ENCODE data around the gene PTGS1.
"Not testable (repeated sequence)": the region's sequence is repeated elsewhere in the genome, so short reads cannot be mapped to it uniquely, and the experiment has no call there.

Gene PTGS1

DNA sequence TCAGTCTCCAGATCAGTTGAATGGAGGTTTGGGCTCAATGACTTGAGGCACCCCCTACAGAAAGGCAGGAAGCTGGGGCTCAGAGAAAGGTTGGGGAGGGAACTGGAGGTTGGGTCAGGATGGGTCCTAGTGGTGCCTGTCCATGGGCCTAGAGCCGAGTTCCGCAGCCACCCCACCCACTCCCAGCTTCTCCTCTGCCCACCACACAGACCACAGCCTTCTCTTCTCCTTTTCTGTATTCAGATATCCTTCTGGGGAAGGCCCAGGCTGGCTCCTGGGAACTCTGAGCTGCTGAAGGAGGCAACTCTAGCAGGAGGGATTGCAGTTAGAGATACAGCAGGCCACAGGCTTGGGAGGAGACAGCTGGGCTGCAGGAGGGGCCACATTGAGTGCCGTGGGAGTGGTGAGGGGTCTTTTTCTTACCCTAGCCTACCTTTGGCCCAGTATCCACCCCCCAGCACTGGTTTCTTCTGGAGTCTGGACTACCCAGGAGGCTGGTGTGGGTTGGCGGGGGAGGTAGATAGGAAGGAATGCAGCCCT is 15.4 kb upstream of the PTGS1 start:
- no peak for DNase-seq (ENCODE audit: low spot score)
- Mint-ChIP-seq H3K9me3 (no peaks in the 10 kb centered on the region), H3K27ac (no peak overlapping the region), H3K27me3 (ENCODE audit: low read depth) (peaks cover 2% of the 10 kb centered on the region), H3K36me3 (ENCODE audit: low read depth) (no peaks in the 10 kb centered on the region), H3K4me1 (ENCODE audit: low read depth) (no peaks in the 10 kb centered on the region), H3K4me3 (no peak overlapping the region)

DNA sequence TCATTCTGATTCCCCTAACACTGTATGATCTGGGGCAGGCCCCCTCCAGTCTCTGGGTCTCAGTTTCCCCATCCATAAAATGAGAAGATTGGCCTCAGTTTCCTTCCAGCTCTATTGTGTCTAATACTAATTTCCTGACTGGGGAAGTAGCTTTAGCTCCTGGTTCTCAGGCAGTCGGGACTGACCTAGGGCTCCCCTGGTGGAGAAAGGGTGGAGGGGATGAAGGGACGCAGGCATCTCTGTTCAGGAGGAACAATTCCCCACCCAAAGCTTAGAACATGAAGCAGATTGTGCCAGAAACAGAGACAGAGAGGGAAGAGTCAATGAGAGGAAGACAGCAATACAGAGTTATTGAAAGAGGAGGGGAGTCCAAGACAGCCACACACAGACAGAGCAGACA is 14.2 kb upstream of the PTGS1 start:
- Mint-ChIP-seq H3K27ac (no peak overlapping the region), H3K9me3 (no peaks in the 10 kb centered on the region), H3K4me1 (ENCODE audit: low read depth) (no peaks in the 10 kb centered on the region)

DNA sequence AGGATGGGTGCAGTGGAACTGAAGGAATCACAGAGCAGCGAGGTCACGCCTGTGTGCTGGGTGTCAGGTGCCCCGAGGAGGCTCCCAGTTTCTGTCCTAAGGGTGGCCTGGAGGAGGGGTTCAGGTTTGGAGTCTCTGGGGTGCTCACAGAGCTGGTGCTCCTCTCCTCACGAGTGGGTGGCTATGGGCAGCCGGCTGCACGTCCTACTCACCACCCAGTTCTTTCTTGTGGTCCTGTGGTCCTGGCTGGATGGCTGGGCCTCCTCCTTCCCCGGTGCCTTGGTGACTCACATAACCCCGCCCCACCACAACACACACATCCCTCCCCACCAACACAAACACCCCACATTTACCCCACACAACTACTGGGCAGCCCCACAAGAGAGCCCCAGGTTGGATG is 9.9 kb upstream of the PTGS1 start:
- no peaks in the 10 kb centered on the region for H3K36me3 Mint-ChIP-seq (ENCODE audit: low read depth)
- H3K4me3 Mint-ChIP-seq: no peak overlapping the region
- H3K4me1 Mint-ChIP-seq (ENCODE audit: low read depth): no peaks in the 10 kb centered on the region
- H3K9me3 Mint-ChIP-seq: no peaks in the 10 kb centered on the region
- no peak overlapping the region for H3K27ac Mint-ChIP-seq
- peaks cover 5% of the 10 kb centered on the region for H3K27me3 Mint-ChIP-seq (ENCODE audit: low read depth)
- no peak for DNase-seq (ENCODE audit: low spot score)

More for the DNA sequence above, 14.2 kb upstream of the PTGS1 start:
- Mint-ChIP-seq H3K36me3 (ENCODE audit: low read depth) (no peaks in the 10 kb centered on the region), H3K4me3 (no peak overlapping the region), H3K27me3 (ENCODE audit: low read depth) (peaks cover 5% of the 10 kb centered on the region)
- no peak for DNase-seq (ENCODE audit: low spot score)

DNA sequence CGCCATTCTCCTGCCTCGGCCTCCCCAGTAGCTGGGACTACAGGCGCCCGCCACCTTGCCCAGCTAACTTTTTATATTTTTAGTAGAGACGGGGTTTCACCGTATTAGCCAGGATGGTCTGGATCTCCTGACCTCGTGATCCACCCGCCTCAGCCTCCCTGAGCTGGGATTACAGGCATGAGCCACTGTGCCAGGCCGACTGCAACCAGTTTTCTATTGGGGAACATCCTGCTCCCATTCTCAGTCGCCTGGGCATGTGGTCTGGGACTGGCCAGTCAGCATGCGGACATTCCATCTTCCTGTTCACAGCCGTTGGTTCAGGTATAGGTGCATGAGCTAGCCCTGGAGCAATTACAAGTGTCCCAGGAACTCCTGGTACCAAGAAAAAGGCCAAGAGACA is 7.7 kb upstream of the PTGS1 start:
- not testable (repeated sequence) for DNase-seq (ENCODE audit: low spot score); H3K27ac Mint-ChIP-seq; H3K9me3 Mint-ChIP-seq; H3K36me3 Mint-ChIP-seq (ENCODE audit: low read depth); H3K4me1 Mint-ChIP-seq (ENCODE audit: low read depth); H3K4me3 Mint-ChIP-seq; H3K27me3 Mint-ChIP-seq (ENCODE audit: low read depth)

DNA sequence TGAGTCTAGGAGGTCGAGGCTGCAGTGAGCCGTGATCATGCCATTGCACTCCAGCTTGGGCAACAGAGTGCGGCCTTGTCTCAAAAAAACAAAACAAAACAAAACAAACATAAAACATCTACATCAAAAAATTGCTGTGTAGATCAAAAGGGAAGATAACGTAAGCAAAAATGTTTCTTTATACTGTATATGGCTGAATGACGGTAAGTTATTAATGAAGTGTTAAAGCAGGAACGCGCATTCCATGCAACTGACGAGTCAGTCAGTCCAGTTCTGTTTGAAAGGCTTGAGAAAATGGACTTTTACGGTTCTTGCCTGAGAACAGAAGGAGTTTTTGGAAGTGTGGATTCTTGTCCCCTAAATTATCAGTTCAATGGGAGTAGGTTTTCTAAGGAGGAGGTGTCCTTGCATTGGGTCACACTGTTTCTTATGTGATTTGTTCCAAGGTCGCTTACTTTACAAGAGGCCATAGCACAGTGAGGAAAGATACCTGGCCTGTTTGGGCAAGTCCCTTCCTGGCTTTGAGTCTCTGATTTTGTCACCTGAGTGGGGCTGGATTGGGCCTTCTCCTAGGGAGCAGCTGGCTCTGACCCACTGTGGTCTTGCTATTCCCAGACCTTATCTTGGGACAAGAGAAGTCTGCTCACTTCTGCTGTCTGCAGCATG is 6.6 kb upstream of the PTGS1 start:
- H3K27ac Mint-ChIP-seq: no peak overlapping the region
- H3K4me3 Mint-ChIP-seq: no peak overlapping the region
- no peak for DNase-seq (ENCODE audit: low spot score)
- no peaks in the 10 kb centered on the region for H3K36me3 Mint-ChIP-seq (ENCODE audit: low read depth)
- H3K9me3 Mint-ChIP-seq: no peaks in the 10 kb centered on the region
- no peaks in the 10 kb centered on the region for H3K4me1 Mint-ChIP-seq (ENCODE audit: low read depth)
- peaks cover 8% of the 10 kb centered on the region for H3K27me3 Mint-ChIP-seq (ENCODE audit: low read depth)

DNA sequence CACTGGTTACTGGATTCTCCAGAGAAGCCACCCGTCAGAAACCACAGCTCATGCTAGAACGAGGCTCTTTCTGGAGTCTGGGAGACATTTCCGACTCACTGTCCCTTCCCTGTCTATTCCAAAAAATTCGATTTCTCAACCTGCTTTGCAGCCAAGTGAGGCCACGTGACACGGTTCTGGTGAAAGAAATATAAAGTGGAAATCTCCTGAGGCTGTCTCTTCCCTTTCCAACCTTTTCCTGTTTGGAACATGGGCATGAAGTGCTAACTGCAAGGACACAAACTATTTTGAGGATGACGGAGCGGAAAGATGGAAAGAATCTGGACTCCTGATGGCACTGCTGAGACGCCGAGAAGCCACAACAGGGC is 6.1 kb upstream of the PTGS1 start:
- no peaks in the 10 kb centered on the region for H3K9me3 Mint-ChIP-seq
- no peak for DNase-seq (ENCODE audit: low spot score)
- peaks cover 7% of the 10 kb centered on the region for H3K27me3 Mint-ChIP-seq (ENCODE audit: low read depth)
- H3K4me1 Mint-ChIP-seq (ENCODE audit: low read depth): no peaks in the 10 kb centered on the region
- H3K27ac Mint-ChIP-seq: no peak overlapping the region
- no peaks in the 10 kb centered on the region for H3K36me3 Mint-ChIP-seq (ENCODE audit: low read depth)
- no peak overlapping the region for H3K4me3 Mint-ChIP-seq

DNA sequence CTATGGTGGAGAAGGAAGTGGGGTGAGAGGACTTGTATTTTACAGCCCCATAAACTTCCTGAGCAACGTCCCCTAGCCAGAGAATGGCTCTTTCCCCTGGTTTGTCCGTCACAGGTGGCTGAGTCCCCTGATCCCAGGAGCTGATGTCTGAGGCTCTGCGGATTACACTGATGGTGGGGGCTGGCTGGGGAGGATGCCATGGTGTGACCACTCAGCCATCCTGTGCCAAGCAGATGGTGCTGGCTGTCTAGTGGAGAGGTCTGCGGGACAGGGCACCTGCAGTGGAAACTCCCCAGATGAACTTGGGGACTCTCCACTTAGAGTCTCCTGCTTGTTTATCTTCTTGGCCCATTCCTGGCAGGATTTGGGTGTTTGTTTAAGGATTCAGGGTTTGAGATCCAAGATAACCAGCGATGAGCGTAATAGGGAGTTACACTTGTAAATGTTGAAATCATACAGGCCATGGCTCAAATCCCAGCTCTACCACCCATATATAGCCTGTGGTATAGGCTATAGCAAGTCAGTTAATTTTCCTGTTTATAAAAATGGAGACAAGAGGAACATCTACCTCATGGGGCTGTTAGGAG is 4.7 kb upstream of the PTGS1 start:
- Mint-ChIP-seq H3K27ac (no peak overlapping the region), H3K36me3 (ENCODE audit: low read depth) (no peaks in the 10 kb centered on the region), H3K9me3 (no peaks in the 10 kb centered on the region), H3K4me1 (ENCODE audit: low read depth) (peaks cover 7% of the 10 kb centered on the region), H3K27me3 (ENCODE audit: low read depth) (peaks cover 13% of the 10 kb centered on the region), H3K4me3 (no peak overlapping the region)
- no peak for DNase-seq (ENCODE audit: low spot score)

DNA sequence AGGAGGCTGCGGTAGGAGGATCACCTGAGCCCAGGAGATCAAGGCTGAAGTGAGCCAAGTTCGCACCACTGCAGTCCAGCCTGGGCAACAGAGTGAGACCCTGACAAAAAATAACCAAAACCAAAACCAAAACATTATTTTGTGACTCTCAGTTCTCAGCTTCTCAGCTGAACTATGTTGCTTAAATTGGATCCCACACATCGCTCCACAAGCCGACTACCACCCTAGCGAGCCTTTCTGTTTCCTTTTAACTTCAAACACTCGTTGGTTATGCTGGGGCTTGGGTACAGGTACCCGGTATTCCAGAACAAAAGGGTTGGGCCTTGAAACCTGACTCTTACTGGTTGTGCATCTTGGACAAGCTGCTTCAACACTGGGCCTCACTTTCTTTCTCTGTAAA is 3.8 kb upstream of the PTGS1 start:
- H3K27ac Mint-ChIP-seq: no peak overlapping the region
- H3K36me3 Mint-ChIP-seq (ENCODE audit: low read depth): no peaks in the 10 kb centered on the region
- H3K4me3 Mint-ChIP-seq: no peak overlapping the region
- DNase-seq (ENCODE audit: low spot score): no peak
- H3K4me1 Mint-ChIP-seq (ENCODE audit: low read depth): peaks cover 10% of the 10 kb centered on the region
- no peaks in the 10 kb centered on the region for H3K9me3 Mint-ChIP-seq
- H3K27me3 Mint-ChIP-seq (ENCODE audit: low read depth): peaks cover 16% of the 10 kb centered on the region

DNA sequence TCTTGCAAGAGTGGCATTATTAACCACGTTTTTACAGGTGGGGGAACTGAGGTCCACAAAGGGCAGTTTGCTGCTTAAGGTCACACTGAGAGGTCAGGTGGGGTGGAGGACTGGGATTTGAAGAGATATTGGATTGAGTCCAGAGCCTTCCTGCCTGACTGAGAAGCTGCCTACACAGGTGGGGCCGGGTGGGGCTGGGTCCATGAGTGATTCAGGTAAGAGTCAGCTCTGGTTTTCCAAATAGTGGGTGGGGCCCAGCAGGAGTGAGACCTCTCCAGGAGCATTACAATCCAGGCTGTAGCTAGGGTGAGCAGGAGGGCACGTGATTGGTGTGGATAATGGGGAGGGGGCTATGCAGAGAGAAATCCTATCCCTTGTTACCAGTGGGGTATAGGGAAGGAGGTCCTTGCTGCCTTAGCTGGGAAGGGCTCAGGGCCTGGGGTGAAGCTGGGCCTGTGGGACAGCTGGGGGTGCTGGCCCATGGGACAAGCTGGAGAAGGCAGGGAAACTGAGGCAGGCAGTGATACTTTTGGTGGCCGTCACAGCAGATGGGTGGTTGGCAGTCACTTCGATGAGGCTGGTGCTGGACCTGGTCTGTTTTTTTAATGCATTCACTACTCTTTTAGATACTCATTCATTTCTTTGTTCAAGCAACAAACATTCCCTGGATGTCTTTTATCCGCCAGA is 2.9 kb upstream of the PTGS1 start:
- no peak overlapping the region for H3K4me3 Mint-ChIP-seq
- H3K9me3 Mint-ChIP-seq: no peaks in the 10 kb centered on the region
- DNase-seq (ENCODE audit: low spot score): no peak
- H3K4me1 Mint-ChIP-seq (ENCODE audit: low read depth): peaks cover 11% of the 10 kb centered on the region
- H3K36me3 Mint-ChIP-seq (ENCODE audit: low read depth): no peaks in the 10 kb centered on the region
- no peak overlapping the region for H3K27ac Mint-ChIP-seq
- H3K27me3 Mint-ChIP-seq (ENCODE audit: low read depth): peaks cover 23% of the 10 kb centered on the region

DNA sequence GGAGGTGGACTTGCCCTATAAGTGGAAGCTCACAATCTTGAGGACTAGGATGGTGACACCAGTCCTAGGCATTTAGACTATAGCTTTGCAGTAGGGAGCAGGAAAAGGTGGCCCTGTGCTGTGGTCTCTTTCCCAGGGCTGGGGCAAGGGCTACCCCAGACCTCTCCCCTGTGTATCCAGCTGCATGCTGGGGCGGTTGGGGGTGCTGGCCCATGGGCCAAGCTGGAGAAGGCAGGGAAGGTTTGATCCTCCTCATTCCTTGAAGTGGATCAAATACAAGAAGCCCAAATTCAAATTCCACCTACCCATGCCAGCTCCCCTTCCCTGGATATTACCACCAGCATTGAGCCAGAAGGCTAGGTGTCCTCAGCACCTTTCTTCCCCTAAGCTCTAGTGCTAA is 2.2 kb upstream of the PTGS1 start:
- no peaks in the 10 kb centered on the region for H3K36me3 Mint-ChIP-seq (ENCODE audit: low read depth)
- no peak overlapping the region for H3K27ac Mint-ChIP-seq
- no peak for DNase-seq (ENCODE audit: low spot score)
- H3K27me3 Mint-ChIP-seq (ENCODE audit: low read depth): peaks cover 26% of the 10 kb centered on the region
- H3K4me1 Mint-ChIP-seq (ENCODE audit: low read depth): peaks cover 11% of the 10 kb centered on the region
- no peaks in the 10 kb centered on the region for H3K9me3 Mint-ChIP-seq
- H3K4me3 Mint-ChIP-seq: no peak overlapping the region

DNA sequence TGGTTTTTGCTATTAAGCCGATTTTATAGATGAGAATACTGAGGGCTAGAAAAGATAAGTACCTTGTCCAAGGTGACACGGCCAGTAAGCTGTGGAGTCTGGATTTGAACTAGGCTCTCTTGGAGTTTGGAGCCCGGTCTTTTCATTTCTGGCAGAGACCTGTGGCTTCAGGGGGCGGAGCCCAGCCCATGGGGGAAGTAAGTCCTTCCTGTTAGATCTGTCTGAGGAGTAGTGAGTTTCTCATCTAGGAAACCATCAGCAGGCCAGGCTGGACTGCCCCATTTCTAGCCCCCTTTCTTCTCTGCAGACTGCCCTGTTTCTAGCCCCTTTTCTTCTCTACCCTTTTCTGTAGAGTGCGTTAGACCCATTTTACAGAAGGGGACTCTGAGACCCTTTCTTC is 521 bp upstream of the PTGS1 start:
- peaks cover 26% of the 10 kb centered on the region for H3K27me3 Mint-ChIP-seq (ENCODE audit: low read depth)
- H3K4me3 Mint-ChIP-seq: peak overlapping the region; percentile 75
- no peaks in the 10 kb centered on the region for H3K36me3 Mint-ChIP-seq (ENCODE audit: low read depth)
- H3K4me1 Mint-ChIP-seq (ENCODE audit: low read depth): peaks cover 11% of the 10 kb centered on the region
- DNase-seq (ENCODE audit: low spot score): no peak
- no peaks in the 10 kb centered on the region for H3K9me3 Mint-ChIP-seq
- no peak overlapping the region for H3K27ac Mint-ChIP-seq

DNA sequence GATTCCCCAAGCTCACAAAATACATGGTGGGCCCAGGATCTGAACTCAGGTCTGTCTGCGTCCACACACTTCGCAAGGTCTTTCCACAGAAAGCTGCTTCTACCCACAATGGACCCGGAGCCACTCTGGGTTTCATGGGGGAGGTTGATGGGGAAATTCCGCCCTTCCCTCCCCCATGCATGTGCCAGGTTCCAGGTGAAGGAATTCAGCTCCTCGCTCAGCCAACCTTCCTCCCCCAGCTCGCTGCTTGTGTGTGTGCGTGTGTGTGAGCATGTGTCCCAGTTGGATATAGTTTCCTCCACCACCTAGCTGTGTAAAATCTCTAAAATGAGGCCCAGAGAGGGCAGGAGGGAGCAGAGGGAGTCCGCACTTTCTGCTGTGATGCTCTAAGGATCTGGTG is 1.0 kb downstream of the PTGS1 start:
- H3K4me3 Mint-ChIP-seq: no peak overlapping the region
- peaks cover 26% of the 10 kb centered on the region for H3K27me3 Mint-ChIP-seq (ENCODE audit: low read depth)

DNA sequence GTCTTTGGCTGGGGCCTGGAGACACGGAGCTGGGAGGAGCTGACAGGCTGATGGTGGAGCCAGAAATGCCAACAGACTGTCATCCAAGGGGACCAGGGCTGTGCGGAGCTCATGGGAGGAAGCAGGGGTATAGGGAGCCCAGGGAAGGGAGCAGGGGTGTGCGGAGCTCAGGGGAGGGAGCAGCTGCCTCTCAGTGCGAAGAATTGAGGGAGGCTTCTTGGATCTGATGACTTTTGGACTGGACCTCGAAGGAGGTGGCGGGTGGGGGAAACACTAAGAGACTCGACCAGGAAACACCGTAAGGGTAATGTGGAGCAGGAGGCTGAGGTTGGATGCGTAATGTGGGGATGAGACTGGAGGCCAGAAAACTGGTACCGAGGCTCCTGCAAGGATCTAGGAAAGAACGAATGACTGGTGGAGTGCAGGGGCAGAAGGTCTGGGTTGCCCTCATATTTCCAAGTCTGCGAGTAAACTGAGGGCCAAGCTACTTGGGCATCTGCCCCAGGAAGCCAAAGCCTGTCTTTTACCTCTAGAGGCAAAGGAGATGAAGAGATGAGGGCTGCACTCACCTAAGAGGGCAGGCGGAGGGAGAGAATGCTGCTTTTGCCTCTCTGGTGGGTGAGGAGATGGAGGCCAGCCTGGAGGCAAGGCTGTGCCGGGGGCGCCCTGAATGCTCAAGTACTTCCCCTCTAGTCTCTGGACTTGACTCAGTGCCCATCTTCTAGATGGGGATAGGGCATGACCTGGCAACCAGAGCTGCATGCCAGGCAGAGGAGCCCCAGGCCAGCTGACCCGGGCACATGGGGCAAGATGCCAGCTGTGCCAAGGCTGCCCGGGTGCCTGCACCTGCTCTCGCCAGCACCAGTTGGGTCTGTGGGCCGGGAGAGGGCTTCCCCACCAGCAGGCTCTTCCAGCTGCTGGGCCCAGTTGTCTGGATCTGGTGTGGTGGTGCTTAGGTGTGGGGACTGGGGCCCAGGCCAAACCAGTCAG is 2.3 kb downstream of the PTGS1 start:
- Mint-ChIP-seq H3K27ac (no peak overlapping the region), H3K4me3 (no peak overlapping the region), H3K9me3 (no peaks in the 10 kb centered on the region), H3K36me3 (ENCODE audit: low read depth) (no peaks in the 10 kb centered on the region), H3K4me1 (ENCODE audit: low read depth) (peaks cover 13% of the 10 kb centered on the region), H3K27me3 (ENCODE audit: low read depth) (peaks cover 26% of the 10 kb centered on the region)
- DNase-seq (ENCODE audit: low spot score): no peak

More for the DNA sequence above, 1.0 kb downstream of the PTGS1 start:
- Mint-ChIP-seq H3K36me3 (ENCODE audit: low read depth) (no peaks in the 10 kb centered on the region), H3K27ac (no peak overlapping the region), H3K9me3 (no peaks in the 10 kb centered on the region), H3K4me1 (ENCODE audit: low read depth) (peaks cover 11% of the 10 kb centered on the region)
- DNase-seq (ENCODE audit: low spot score): no peak
